Pancreas (tissue), 10 donors: ENCODE results near the gene IL6R. TPM values are rescaled to one million over a fixed set of nuclear protein-coding genes. Genes with fewer than 3 reads are reported as not detected.

ENCODE experiments used
- ATAC-seq, 4 donors: fragments of 200-7000 bp; cut with Tn5 transposase; one replicate each; pipeline versions ENCODE4 v1.8.0 to v1.9.1; 2020; ENCODE audit warnings: mild to moderate bottlenecking in 4 of 4, moderate library complexity in 4 of 4
- DNase-seq, 6 donors: peaks; one replicate each; pipeline ENCODE4 v3.0.0-alpha.2; 2020
- FAIRE-seq: peaks from 2 replicates; lab custom pipeline; 2012; peaks lifted over from hg19 to GRCh38; lab: Jason Lieb, UNC
- H3K27ac ChIP-seq, 4 donors: fragments of 200-600 bp; sonication (generic); 1 replicate in 3 of 4; 2 replicates in 1 of 4; pipeline versions ENCODE4 v1.5.0 to v1.8.0; 2020
- H3K27me3 ChIP-seq, 4 donors: fragments of 200-600 bp; one replicate each; pipeline ENCODE4 v1.8.0; 2021
- H3K36me3 ChIP-seq, 3 donors: fragments of 200-600 bp; sonication (generic) in 1 of 3; one replicate each; pipeline versions ENCODE4 v1.5.0 to v1.8.0; 2020 to 2021
- H3K4me1 ChIP-seq, 3 donors: fragments of 200-600 bp; one replicate each; pipeline ENCODE4 v1.8.0; 2021
- H3K4me3 ChIP-seq, 4 donors: fragments of 200-600 bp; sonication (generic) in 2 of 4; one replicate each; pipeline versions ENCODE4 v1.5.0 to v1.8.0; 2020 to 2021
- H3K9me3 ChIP-seq, 4 donors: fragments of 200-600 bp; one replicate each; pipeline ENCODE4 v1.8.0; 2021
- CTCF ChIP-seq, 4 donors: fragments of 200-600 bp; sonication (generic) in 3 of 4; IDR thresholded peaks; one replicate each; pipeline versions ENCODE4 v1.5.0 to v1.8.0; 2021; ENCODE audit warnings: antibody characterized with exemption in 4 of 4
- WGBS, 2 donors: extraction: QIAGEN DNeasy Blood & Tissue Kit; methylation state at CpG; one replicate each; pipeline ENCODE4 v1.1.7; 2013; 5-methylcytosine and 5-hydroxymethylcytosine counted together
- intact Hi-C, 3 donors: fragments of 100-400 bp; cut with DNase I; formaldehyde crosslinking; loops; one replicate each; pipeline versions ENCODE4 v1.11.1 to v1.14.2; 2022
- polyA plus RNA-seq, 2 donors: library from polyadenylated mRNA; stranded (reverse); fragments of 200-250 nt; gene quantifications; one replicate each; pipeline ENCODE4 v1.2.3, GENCODE V29; 2013
- total RNA-seq, 6 donors: library from RNA; stranded (reverse); fragmentation: NEBNext Ultra II Directional in 4 of 6; extraction: Animal tissue kit (Norgen Biotek cat#: 25700) in 4 of 6; gene quantifications; one replicate each; pipeline versions ENCODE4 v1.2.1 to v1.2.4, GENCODE V29; 2021 to 2023
- donor health status: healthy with polysubstance abuse.
- donor health status: DM: no; HTN: no; CAD: no; lungs with moderate emphysema.
- donor health status: DM: no; HTN: no; CAD: no.
- donor health status: control.
- donor health status: control.
- donor health status: Bipolar disorder and iron deficiency.
- donor health status: DM: yes; HTN: yes; CAD: no.
- donor health status: DM: no; HTN: no; CAD: no.
- donor health status: DM: no; HTN: no; CAD: no.
- donor health status: DM: yes; HTN: yes; CAD: no.

Gene IL6R
- total and polyA plus RNA-seq, 8 donors: 2.2 to 12.9 (median 7.1) TPM

- no peak for TF ChIP-seq CTCF (IDR thresholded peaks at IDR 0.05)
- no peaks in the 10 kb centered on the region for H3K27me3 ChIP-seq
- FAIRE-seq: no peak
- H3K36me3 ChIP-seq: no peaks in the 10 kb centered on the region
- H3K4me3 ChIP-seq: no peak overlapping the region
- H3K27ac ChIP-seq: no peak overlapping the region
- no peaks in the 10 kb centered on the region for H3K4me1 ChIP-seq
- intact Hi-C loops: no loop called here
- ATAC-seq: no peak
- no peaks in the 10 kb centered on the region for H3K9me3 ChIP-seq
- DNase-seq: no peak
- 70 to 80% methylated on average over 7 of the region's 7 CpGs for WGBS, 2 donors
Measured at GRCh38 chr1:154514066-154514553, 109.0 kb downstream of the IL6R start.

- WGBS, 2 donors: 84 to 88% methylated on average over 11 of the region's 11 CpGs
- H3K36me3 ChIP-seq: no peaks in the 10 kb centered on the region
- H3K4me3 ChIP-seq: no peak overlapping the region
- no peak for ATAC-seq
- TF ChIP-seq CTCF (IDR thresholded peaks at IDR 0.05): no peak
- no peak for DNase-seq
- H3K27me3 ChIP-seq: no peaks in the 10 kb centered on the region
- H3K4me1 ChIP-seq: no peaks in the 10 kb centered on the region
- no peaks in the 10 kb centered on the region for H3K9me3 ChIP-seq
- FAIRE-seq: no peak
- intact Hi-C loops: no loop called here
- H3K27ac ChIP-seq: no peak overlapping the region
Measured at GRCh38 chr1:154517661-154518060, 112.5 kb downstream of the IL6R start.

Other genes starting within 250 kb of the IL6R start
- 100 to 1,000 TPM in 2 of 6 donors, 10 to 100 TPM in 4; 49.0 to 158 (median 90.2) TPM for gene TPM3, start 213.2 kb upstream of the IL6R start, total RNA-seq
- 100 to 1,000 TPM in 1 of 2 donors, 10 to 100 TPM in 1; 47.7 to 116 TPM for gene TPM3, start 213.2 kb upstream of the IL6R start, polyA plus RNA-seq
- gene CFAP141, start 199.0 kb upstream of the IL6R start, total RNA-seq: not detected
- gene CFAP141, start 199.0 kb upstream of the IL6R start, polyA plus RNA-seq: under 1 TPM in 1 of 2 donors, not detected in 1; 0.52 TPM
- 10 to 100 TPM; 32.7 to 69.8 (median 46.9) TPM for gene UBAP2L, start 184.4 kb upstream of the IL6R start, total RNA-seq
- 10 to 100 TPM; 50.5 to 58.1 TPM for gene UBAP2L, start 184.4 kb upstream of the IL6R start, polyA plus RNA-seq
- gene HAX1, start 132.7 kb upstream of the IL6R start, total RNA-seq: 10 to 100 TPM; 36.7 to 61.1 (median 50.0) TPM
- 10 to 100 TPM; 95.2 to 96.2 TPM for gene HAX1, start 132.7 kb upstream of the IL6R start, polyA plus RNA-seq
- gene AQP10, start 84.2 kb upstream of the IL6R start, total RNA-seq: under 1 TPM in 1 of 6 donors, not detected in 5; 0.09 TPM
- gene AQP10, start 84.2 kb upstream of the IL6R start, polyA plus RNA-seq: under 1 TPM in 1 of 2 donors, not detected in 1; 0.07 TPM
- 10 to 100 TPM in 1 of 6 donors, 1 to 10 TPM in 5; 3.7 to 14.4 (median 6.1) TPM for gene ATP8B2, start 79.8 kb upstream of the IL6R start, total RNA-seq
- 1 to 10 TPM; 6.2 to 9.9 TPM for gene ATP8B2, start 79.8 kb upstream of the IL6R start, polyA plus RNA-seq
- gene TDRD10, start 96.9 kb downstream of the IL6R start, total RNA-seq: under 1 TPM; 0.13 to 0.84 (median 0.35) TPM
- 1 to 10 TPM; 2.9 to 4.7 TPM for gene TDRD10, start 96.9 kb downstream of the IL6R start, polyA plus RNA-seq
- gene SHE, start 97.1 kb downstream of the IL6R start, total RNA-seq: 1 to 10 TPM; 1.0 to 2.7 (median 1.8) TPM
- gene SHE, start 97.1 kb downstream of the IL6R start, polyA plus RNA-seq: 1 to 10 TPM; 3.0 to 7.3 TPM
- 10 to 100 TPM; 32.9 to 52.2 (median 38.9) TPM for gene UBE2Q1, start 153.3 kb downstream of the IL6R start, total RNA-seq
- gene UBE2Q1, start 153.3 kb downstream of the IL6R start, polyA plus RNA-seq: 10 to 100 TPM; 22.3 to 39.6 TPM
- under 1 TPM; 0.32 to 0.90 (median 0.49) TPM for gene CHRNB2, start 162.4 kb downstream of the IL6R start, total RNA-seq
- gene CHRNB2, start 162.4 kb downstream of the IL6R start, polyA plus RNA-seq: 1 to 10 TPM; 1.4 to 3.1 TPM
- 10 to 100 TPM; 41.4 to 94.2 (median 49.7) TPM for gene ADAR, start 202.8 kb downstream of the IL6R start, total RNA-seq
- gene ADAR, start 202.8 kb downstream of the IL6R start, polyA plus RNA-seq: 10 to 100 TPM; 19.4 to 31.2 TPM